Embryonic facial prominence (tissue), 1 donor: ENCODE results near the gene CRX.
"Not testable (repeated sequence)": the region's sequence is repeated elsewhere in the genome, so short reads cannot be mapped to it uniquely, and the experiment has no call there.

Experiments
- DNase-seq: peaks from one replicate; pipeline ENCODE4 v3.0.0-alpha.2; 2016; ENCODE audit errors: extremely low spot score

Gene CRX

DNA sequence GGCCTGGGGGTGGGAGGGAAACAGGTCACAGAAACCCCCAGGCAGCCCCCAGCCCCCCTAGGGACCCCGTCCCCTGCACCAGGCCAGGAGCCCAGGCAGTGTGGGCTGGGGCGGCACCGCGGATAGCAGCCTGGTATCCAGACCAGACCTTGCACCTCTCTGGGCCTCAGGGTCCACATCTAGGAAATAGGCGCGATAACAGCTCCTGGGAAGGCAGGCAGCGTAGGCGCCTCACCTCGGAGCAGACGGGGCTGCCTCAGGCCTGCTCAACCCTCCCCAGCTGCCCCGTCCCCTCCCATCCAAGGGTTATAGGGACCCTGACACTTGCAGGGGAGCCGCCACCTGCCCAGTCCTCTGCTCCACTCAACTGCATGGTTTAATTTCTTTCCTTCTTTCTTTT lies 18.1 kb upstream of the CRX start:
- DNase-seq, result not testable (repeated sequence)

- not testable (repeated sequence) for DNase-seq
These were observed 17.3 kb upstream of the CRX start, which contains the start of gene TPRX1 for GRCh38 chr19:47804451-47804850. TPRX1 (minus strand) TSS chr19:47804551; CDS start chr19:47804539, 12 bp downstream.

DNA sequence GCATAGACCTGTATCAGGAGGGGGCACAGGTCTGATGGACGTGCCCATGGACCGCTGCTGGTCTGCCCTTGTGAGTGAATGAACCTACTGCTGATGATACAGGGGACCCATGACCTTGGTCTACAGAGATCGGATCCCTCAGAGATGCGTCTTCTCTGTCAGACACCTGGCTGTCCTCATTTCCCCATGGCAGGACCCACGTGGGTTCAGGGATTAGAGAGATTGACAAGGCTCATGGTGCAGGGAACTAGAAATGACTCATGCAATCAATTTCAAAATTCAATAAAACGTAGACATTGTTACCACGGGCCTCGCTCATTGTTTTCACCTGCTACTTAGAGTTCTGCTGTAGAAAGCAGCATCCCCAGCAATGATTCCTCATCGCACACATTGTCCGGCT lies 16.4 kb upstream of the CRX start:
- DNase-seq, result no peak

DNA sequence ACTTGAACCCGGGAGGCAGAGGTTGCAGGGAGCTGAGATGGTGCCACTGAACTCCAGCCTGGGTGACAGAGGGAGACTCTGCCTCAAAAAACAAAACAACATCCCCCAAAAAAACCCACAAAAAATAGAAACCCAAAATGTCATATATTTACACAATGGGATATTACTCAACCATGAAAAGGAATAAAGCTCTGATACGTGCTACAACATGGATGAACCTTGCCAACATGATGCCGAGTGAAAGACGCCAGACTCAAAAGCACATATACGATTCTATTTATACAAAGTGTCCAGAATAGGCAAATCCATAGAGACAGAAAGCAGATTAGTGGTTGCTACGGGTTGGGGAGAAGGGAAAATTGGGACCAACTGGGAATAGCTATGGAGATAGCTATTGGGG lies 15.3 kb upstream of the CRX start:
- DNase-seq, result no peak

DNA sequence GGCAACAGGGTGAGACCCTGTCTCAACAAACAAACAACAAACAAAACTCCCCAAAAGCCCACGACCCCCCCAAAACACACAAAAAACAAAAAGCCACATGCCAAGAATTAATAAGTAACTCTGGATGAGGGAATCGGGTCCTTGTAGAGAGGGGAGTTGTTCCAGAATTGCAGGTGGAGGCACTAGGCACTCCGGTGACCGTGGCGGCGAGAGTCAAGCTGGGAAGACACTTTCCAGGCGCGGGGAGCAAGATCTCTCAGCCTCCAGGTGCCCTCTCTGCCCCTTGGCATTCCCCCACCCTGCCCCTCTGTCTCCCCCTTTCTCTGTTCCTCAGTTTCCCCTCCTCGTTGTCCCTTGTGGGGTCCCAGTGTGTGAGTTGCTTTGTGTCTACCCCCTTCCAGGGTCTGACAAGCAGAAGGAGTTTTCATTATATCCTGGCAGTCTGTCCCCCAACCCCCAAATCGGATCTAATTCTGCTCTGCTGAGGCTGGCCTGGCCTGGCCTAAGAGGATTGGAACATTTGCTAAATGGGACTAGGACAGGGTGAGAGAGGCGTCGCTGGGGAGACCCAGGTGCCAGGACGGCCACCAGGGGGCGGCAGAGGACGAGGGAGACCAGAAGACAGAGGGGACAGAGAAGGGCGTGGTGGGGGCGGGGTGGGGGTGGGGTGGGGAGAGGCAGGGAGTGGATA lies 8.3 kb upstream of the CRX start:
- DNase-seq, result no peak

DNA sequence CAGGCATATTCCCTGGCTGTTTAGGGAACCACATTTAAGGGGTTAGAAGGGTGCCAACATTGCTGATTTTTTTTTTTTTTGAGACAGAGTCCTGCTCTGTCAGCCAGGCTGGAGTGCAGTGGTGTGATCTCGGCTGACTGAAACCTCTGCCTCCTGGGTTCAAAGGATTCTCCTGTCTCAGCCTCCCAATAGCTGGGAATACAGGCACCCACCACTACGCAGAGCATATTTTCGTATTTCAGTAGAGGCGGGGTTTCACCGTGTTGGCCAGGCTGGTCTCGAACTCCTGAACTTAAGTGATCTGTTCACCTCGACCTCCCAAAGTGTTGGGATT lies 7.8 kb upstream of the CRX start:
- no peak for DNase-seq

- not testable (repeated sequence) for DNase-seq
These were observed 5.5 kb upstream of the CRX start for GRCh38 chr19:47816270-47816669.

- DNase-seq, result not testable (repeated sequence)
These were observed 3.5 kb upstream of the CRX start for GRCh38 chr19:47818221-47818620.

GRCh38 chr19:47819858-47820257 lies 1.9 kb upstream of the CRX start:
- DNase-seq, result no peak

- DNase-seq, result no peak
These were observed 1.3 kb upstream of the CRX start for GRCh38 chr19:47820410-47820809.

- no peak for DNase-seq
These were observed 2.7 kb downstream of the CRX start for GRCh38 chr19:47824396-47824795.

GRCh38 chr19:47826800-47827199 lies 5.1 kb downstream of the CRX start:
- DNase-seq, result no peak

- no peak for DNase-seq
These were observed 11.0 kb downstream of the CRX start for GRCh38 chr19:47832723-47833122.

DNA sequence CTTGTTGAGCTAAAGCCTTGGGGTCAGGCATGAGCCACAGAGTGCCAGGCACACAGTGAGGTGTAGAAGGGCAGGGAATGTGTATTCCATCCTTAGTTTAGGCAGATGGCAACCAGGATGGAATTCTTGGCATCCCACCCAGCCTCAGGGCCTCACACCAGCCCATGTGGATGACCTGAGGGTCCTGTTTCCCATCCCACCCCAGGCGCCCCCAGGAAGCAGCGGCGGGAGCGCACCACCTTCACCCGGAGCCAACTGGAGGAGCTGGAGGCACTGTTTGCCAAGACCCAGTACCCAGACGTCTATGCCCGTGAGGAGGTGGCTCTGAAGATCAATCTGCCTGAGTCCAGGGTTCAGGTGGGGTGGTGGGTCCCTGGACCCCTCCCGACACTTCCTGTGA lies 14.3 kb downstream of the CRX start:
- no peak for DNase-seq

DNA sequence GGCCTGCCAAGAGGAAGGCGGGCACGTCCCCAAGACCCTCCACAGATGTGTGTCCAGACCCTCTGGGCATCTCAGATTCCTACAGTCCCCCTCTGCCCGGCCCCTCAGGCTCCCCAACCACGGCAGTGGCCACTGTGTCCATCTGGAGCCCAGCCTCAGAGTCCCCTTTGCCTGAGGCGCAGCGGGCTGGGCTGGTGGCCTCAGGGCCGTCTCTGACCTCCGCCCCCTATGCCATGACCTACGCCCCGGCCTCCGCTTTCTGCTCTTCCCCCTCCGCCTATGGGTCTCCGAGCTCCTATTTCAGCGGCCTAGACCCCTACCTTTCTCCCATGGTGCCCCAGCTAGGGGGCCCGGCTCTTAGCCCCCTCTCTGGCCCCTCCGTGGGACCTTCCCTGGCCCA lies 17.7 kb downstream of the CRX start:
- no peak for DNase-seq

- DNase-seq, result no peak
These were observed 18.2 kb downstream of the CRX start for GRCh38 chr19:47839913-47840312.

- DNase-seq, result no peak
These were observed 21.2 kb downstream of the CRX start for GRCh38 chr19:47842941-47843340.

DNA sequence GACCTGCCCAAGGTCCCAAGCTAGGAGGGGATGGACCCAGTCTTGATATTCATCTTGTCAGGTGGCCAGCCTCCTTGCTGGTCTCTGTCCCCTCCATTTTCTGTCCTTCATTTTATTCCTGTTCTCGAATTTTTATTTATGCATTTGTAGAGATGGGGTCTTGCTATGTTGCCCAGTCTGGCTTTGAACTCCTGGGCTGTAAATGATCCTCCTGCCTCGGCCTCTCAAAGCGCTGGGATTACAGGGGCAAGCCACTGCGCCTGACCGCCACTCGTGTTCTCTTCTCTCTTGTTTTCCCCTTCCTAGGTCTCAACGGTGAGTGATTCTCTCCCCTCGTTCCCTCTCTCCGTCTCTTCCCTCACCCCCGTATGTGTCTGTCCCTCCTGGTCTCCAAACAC lies 26.7 kb downstream of the CRX start:
- no peak for DNase-seq

DNA sequence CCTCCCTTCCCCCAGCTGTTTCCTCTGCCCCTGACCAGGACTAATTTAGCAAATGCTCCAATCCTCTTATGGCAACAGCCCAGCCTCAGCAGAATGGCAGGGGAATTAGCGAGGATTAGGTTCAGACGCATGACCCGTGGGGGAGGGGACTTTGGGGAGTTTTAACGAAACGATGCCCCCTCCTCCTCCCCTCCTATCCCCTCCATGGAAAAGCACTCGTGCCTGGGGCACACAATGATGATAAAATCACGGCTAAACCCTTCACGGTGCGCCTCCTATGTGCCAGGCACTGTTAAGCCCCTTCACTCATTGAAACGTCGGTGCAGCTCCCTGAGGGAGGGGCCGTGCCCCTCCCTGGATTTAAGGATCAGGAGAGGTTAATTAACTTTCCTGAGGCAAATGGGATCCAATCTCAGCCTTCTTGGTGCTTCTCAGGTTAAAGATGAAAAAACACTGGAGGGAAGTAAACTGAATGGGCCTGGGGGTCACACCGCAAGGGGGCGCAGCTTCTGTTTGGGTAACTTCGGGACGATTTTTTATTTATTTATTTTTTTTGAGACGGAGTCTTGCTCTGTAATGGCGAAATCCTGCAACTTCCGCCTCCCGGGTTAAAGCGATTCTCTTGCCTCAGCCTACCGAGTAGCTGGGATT lies 27.2 kb downstream of the CRX start:
- no peak for DNase-seq

GRCh38 chr19:47853003-47853402 lies 31.3 kb downstream of the CRX start:
- DNase-seq, result no peak

- no peak for DNase-seq
These were observed 32.7 kb downstream of the CRX start for GRCh38 chr19:47854459-47854858.

GRCh38 chr19:47858231-47858630 lies 36.5 kb downstream of the CRX start:
- DNase-seq, result not testable (repeated sequence)

- DNase-seq, result not testable (repeated sequence)
These were observed 37.0 kb downstream of the CRX start, which contains the start of gene TPRX2 for GRCh38 chr19:47858646-47859285. TPRX2 (plus strand) TSS chr19:47859235; CDS start chr19:47859247, 12 bp downstream.
